Medulla oblongata (tissue), 1 donor: ENCODE measurements around the gene PTK6.

Source experiments
- DNase-seq: peaks from one replicate; pipeline ENCODE4 v3.0.0-alpha.2; 2015; ENCODE audit errors: extremely low spot score

The PTK6 gene

GRCh38 chr20:63478346-63479302, 58.6 kb downstream of the PTK6 start:
- DNase-seq = no peak
